CD4-positive, alpha-beta T cell (primary cell): ENCODE data around the gene MED27. TPM values are rescaled to one million over a fixed set of nuclear protein-coding genes. Genes with fewer than 3 reads are reported as not detected.

ENCODE experiments used
- ATAC-seq: fragments of 200-7000 bp; cut with Tn5 transposase; one replicate; pipeline ENCODE4 v1.10.0; 2022; ENCODE audit warnings: mild to moderate bottlenecking; ENCODE audit not compliant: poor library complexity
- CTCF ChIA-PET: fragments of 350-600 bp; sonication (Branson Sonifier 250); formaldehyde crosslinking; loops from one replicate; lab custom pipeline; 2021; ENCODE audit warnings: antibody characterized with exemption, inconsistent platforms; lab: Charles Lee
- POLR2A ChIA-PET: fragments of 350-600 bp; sonication (Branson Sonifier 250); formaldehyde crosslinking; loops from one replicate; lab custom pipeline; 2021; ENCODE audit warnings: antibody characterized with exemption, inconsistent platforms; lab: Charles Lee
- DNase-seq, 14 experiments: peaks; one replicate each; pipeline ENCODE4 v3.0.0-alpha.2; 2013 to 2020; ENCODE audit warnings: mixed read lengths in 2 of 14
- H3K27ac ChIP-seq, 2 donors: one replicate each; pipeline versions ENCODE4 v1.5.1 to v1.7.0; 2013; ENCODE audit warnings: low read length in 2 of 2, low read depth in 1 of 2, mild to moderate bottlenecking in 1 of 2
- H3K27me3 ChIP-seq, 2 experiments: 1 replicate in 1 of 2; 2 replicates in 1 of 2; pipeline versions ENCODE4 v1.6.1 to v1.7.0; 2013; ENCODE audit warnings: low read length in 2 of 2, control low read depth in 1 of 2, mild to moderate bottlenecking in 1 of 2, moderate library complexity in 1 of 2; ENCODE audit not compliant: insufficient read depth in 2 of 2, control insufficient read depth in 1 of 2
- H3K36me3 ChIP-seq: one replicate; pipeline ENCODE4 v1.6.1; 2013; ENCODE audit warnings: low read length, control low read depth; ENCODE audit not compliant: insufficient read depth
- H3K4me1 ChIP-seq: one replicate; pipeline ENCODE4 v1.6.1; 2013; ENCODE audit warnings: low read length, control low read depth; ENCODE audit not compliant: insufficient read depth
- H3K4me3 ChIP-seq: one replicate; pipeline ENCODE4 v1.5.1; 2013; ENCODE audit warnings: mild to moderate bottlenecking, low read length, moderate library complexity
- H3K9me3 ChIP-seq, 2 experiments: 1 replicate in 1 of 2; 2 replicates in 1 of 2; pipeline versions ENCODE4 v1.6.1 to v1.7.0; 2013; ENCODE audit warnings: low read length in 2 of 2, mild to moderate bottlenecking in 2 of 2, control low read depth in 1 of 2, moderate library complexity in 1 of 2; ENCODE audit not compliant: control insufficient read depth in 1 of 2, insufficient read depth in 1 of 2
- H3K27ac Mint-ChIP-seq: one replicate; pipeline ENCODE4 v1.8.0; 2020; ENCODE audit warnings: mixed read lengths
- H3K27me3 Mint-ChIP-seq: one replicate; pipeline ENCODE4 v1.8.0; 2021; ENCODE audit warnings: mixed read lengths
- H3K36me3 Mint-ChIP-seq: one replicate; pipeline ENCODE4 v1.8.0; 2021; ENCODE audit warnings: low read depth, mixed read lengths
- H3K4me1 Mint-ChIP-seq: one replicate; pipeline ENCODE4 v1.8.0; 2021; ENCODE audit warnings: low read depth, mixed read lengths
- H3K4me3 Mint-ChIP-seq: one replicate; pipeline ENCODE4 v1.8.0; 2020; ENCODE audit warnings: mild to moderate bottlenecking, mixed read lengths
- H3K9me3 Mint-ChIP-seq: one replicate; pipeline ENCODE4 v1.8.0; 2020; ENCODE audit warnings: mixed read lengths
- CTCF ChIP-seq: fragments of 200-600 bp; IDR thresholded peaks from one replicate; pipeline ENCODE4 v1.8.0; 2022; ENCODE audit warnings: antibody characterized with exemption, mild to moderate bottlenecking
- intact Hi-C, 2 experiments: fragments of 100-400 bp; cut with DNase I in 1 of 2; cut with micrococcal nuclease in 1 of 2; formaldehyde crosslinking; loops; one replicate each; pipeline versions ENCODE4 v1.15.1 to v1.9.0; 2023 to 2025; cut with DNase I, micrococcal nuclease
- total RNA-seq, 174 experiments: library from RNA in 2 of 174; stranded (reverse) in 2 of 174; gene quantifications; one replicate each; pipeline ENCODE4 v1.2.3 and lab custom pipeline; 2021 to 2026

MED27 gene
- total RNA-seq, 2 experiments from 2014 or later, result 15.0 to 17.4 TPM

GRCh38 chr9:132003319-132003704 is 76.4 kb downstream of the MED27 start:
- no peak for TF ChIP-seq CTCF
- CTCF ChIA-PET, result no interaction called here
- POLR2A ChIA-PET, result interaction anchor here (0.7 kb wide), 1 partner anchor 619 kb away, joined by 3 read pairs; no protein-coding TSS in a partner anchor

DNA sequence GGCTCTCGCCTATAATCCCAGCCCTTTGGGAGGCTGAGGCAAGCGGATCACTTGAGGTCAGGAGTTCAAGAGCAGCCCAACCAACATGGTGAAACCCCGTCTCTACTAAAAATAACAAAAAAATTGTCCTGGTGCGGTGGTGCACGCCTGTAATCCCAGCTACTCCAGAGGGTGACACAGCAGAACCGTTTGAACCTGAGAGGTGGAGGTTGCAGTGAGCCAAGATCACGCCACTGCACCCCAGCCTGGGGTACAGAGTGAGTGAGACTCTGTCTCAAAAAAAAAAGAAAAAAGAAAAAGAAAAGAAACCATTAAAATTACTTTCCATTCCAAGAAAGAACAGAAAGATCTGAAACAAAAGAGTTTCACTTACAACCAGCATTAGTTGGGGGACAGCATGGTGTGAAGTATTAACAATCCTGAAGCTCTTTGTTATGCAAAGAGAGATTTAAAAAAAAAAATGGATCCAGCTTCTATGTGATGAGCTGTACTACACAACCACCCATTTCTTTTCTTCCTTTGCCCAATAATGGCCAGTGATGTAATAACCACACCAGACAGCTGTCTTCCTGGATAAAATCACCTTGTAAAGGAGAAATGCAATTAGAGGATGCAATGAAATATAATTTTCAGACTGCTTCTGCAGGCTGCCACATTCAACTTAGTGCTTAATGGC is 76.9 kb downstream of the MED27 start:
- Mint-ChIP-seq H3K4me3 (no peak overlapping the region), H3K27ac (no peak overlapping the region), H3K9me3 (no peaks in the 10 kb centered on the region), H3K36me3 (peaks cover 42% of the 10 kb centered on the region), H3K4me1 (peaks cover 31% of the 10 kb centered on the region), H3K27me3 (no peaks in the 10 kb centered on the region)
- POLR2A ChIA-PET, result interaction anchor here (0.7 kb wide), 1 partner anchor 619 kb away, joined by 3 read pairs; no protein-coding TSS in a partner anchor
- Histone ChIP-seq H3K27ac (no peak overlapping the region), H3K36me3 (no peaks in the 10 kb centered on the region), H3K4me3 (no peak overlapping the region), H3K9me3 (no peaks in the 10 kb centered on the region), H3K27me3 (no peaks in the 10 kb centered on the region), H3K4me1 (peaks cover 5% of the 10 kb centered on the region)
- CTCF ChIA-PET, result no interaction called here
- ATAC-seq, result no peak
- DNase-seq, result no peak
- intact Hi-C loops, result no loop called here
- no peak for TF ChIP-seq CTCF

More at GRCh38 chr9:132003319-132003704, 76.4 kb downstream of the MED27 start:
- no peak overlapping the region for H3K4me3 ChIP-seq
- Mint-ChIP-seq H3K27ac (no peak overlapping the region), H3K4me3 (no peak overlapping the region), H3K4me1 (peaks cover 33% of the 10 kb centered on the region), H3K36me3 (peaks cover 38% of the 10 kb centered on the region), H3K27me3 (no peaks in the 10 kb centered on the region), H3K9me3 (no peaks in the 10 kb centered on the region)
- H3K9me3 ChIP-seq, result no peaks in the 10 kb centered on the region
- H3K27me3 ChIP-seq, result no peaks in the 10 kb centered on the region
- H3K36me3 ChIP-seq, result no peaks in the 10 kb centered on the region
- no peak for DNase-seq
- intact Hi-C loops, result no loop called here
- no peak overlapping the region for H3K27ac ChIP-seq
- no peak for ATAC-seq
- peaks cover 7% of the 10 kb centered on the region for H3K4me1 ChIP-seq

DNA sequence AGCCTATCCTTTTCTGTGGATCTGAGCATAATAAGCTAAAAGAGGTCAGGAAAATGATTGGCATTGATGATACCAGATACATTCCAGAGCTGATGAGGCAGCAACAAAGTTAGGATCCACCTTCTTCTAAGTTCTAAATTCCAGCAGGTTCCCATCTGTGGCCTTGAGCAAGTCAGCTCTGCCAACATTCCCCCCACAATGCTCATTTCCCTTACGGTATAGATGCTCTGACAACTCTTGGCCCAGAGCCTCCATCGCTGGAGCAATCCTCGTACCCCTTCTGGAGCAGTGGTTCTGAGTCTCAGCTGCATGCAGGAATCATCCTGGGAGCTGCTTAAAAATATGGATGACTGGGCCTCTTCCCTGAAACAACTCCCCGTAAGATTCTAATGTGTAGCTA is 78.1 kb downstream of the MED27 start:
- POLR2A ChIA-PET, result interaction anchor here (1.2 kb wide), 1 partner anchor 12 kb away, joined by 3 read pairs; no protein-coding TSS in a partner anchor
- no peak for DNase-seq
- TF ChIP-seq CTCF, result no peak

More for the DNA sequence above, 78.1 kb downstream of the MED27 start:
- CTCF ChIA-PET, result interaction anchor here (0.8 kb wide), 1 partner anchor 12 kb away, joined by 3 read pairs; no protein-coding TSS in a partner anchor
- H3K9me3 Mint-ChIP-seq, result no peaks in the 10 kb centered on the region
- no peak overlapping the region for H3K27ac Mint-ChIP-seq
- Histone ChIP-seq H3K36me3 (no peaks in the 10 kb centered on the region), H3K27me3 (no peaks in the 10 kb centered on the region), H3K9me3 (no peaks in the 10 kb centered on the region), H3K27ac (no peak overlapping the region), H3K4me1 (no peaks in the 10 kb centered on the region), H3K4me3 (no peak overlapping the region)
- H3K27me3 Mint-ChIP-seq, result no peaks in the 10 kb centered on the region
- ATAC-seq, result no peak
- no peak overlapping the region for H3K4me3 Mint-ChIP-seq
- H3K36me3 Mint-ChIP-seq, result peaks cover 45% of the 10 kb centered on the region
- intact Hi-C loops, result no loop called here
- H3K4me1 Mint-ChIP-seq, result peaks cover 19% of the 10 kb centered on the region
